IgD-negative memory B cell (primary cell): Measurements from ENCODE around the gene B4GALT2. TPM values are rescaled to one million over a fixed set of nuclear protein-coding genes. Genes with fewer than 3 reads are reported as not detected.
A peak's percentile ranks its signal among the peaks of the same experiment; 100 is the strongest.

Experiments used
- H3K27ac Mint-ChIP-seq, 3 donors: one replicate each; pipeline ENCODE4 v1.8.0; 2020 to 2022; ENCODE audit warnings: mild to moderate bottlenecking in 3 of 3, mixed read lengths in 3 of 3, moderate library complexity in 1 of 3
- H3K27me3 Mint-ChIP-seq: one replicate; pipeline ENCODE4 v1.8.0; 2021; ENCODE audit warnings: mixed read lengths
- H3K36me3 Mint-ChIP-seq: one replicate; pipeline ENCODE4 v1.8.0; 2020; ENCODE audit warnings: mild to moderate bottlenecking, mixed read lengths
- H3K4me1 Mint-ChIP-seq, 3 donors: one replicate each; pipeline ENCODE4 v1.8.0; 2020 to 2022; ENCODE audit warnings: mixed read lengths in 3 of 3, mild to moderate bottlenecking in 1 of 3
- H3K4me3 Mint-ChIP-seq, 4 donors: one replicate each; pipeline ENCODE4 v1.8.0; 2020 to 2022; ENCODE audit warnings: mild to moderate bottlenecking in 4 of 4, mixed read lengths in 4 of 4, moderate library complexity in 3 of 4
- H3K9me3 Mint-ChIP-seq, 3 donors: one replicate each; pipeline ENCODE4 v1.8.0; 2020 to 2021; ENCODE audit warnings: mixed read lengths in 3 of 3, mild to moderate bottlenecking in 1 of 3
- polyA plus RNA-seq: library from polyadenylated mRNA; unstranded; fragments of 300-500 nt; fragmentation: Illumina TruSeq; gene quantifications from one replicate; pipeline ENCODE4 v1.2.3, GENCODE V29; 2021

Gene B4GALT2
- polyA plus RNA-seq, 1 donor from 2014 or later: 1.0 TPM

DNA sequence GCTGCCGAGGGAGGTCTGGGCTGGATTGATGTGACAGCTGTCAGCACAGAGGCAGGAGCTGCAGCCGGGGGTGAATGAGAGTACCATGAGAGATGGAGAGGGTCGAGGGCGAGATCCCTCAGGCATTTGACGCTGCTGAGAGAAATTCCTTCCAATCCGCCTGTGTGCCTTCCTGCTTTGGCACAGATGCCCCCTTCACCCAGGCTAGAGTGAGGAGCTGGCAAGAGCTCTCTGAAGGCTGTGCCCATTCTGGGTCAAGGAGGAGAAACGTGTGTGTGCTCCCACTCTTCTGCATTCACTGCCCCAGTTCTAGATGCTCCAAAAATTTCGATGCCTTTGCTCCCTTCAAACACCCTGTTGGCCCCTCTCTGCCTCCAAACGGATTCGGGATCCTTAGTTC is 40.6 kb upstream of the B4GALT2 start:
- Mint-ChIP-seq H3K9me3 (no peaks in the 10 kb centered on the region), H3K4me3 (no peak overlapping the region), H3K27ac (no peak overlapping the region), H3K27me3 (peaks cover 18% of the 10 kb centered on the region), H3K36me3 (peaks cover 4% of the 10 kb centered on the region), H3K4me1 (peaks cover 3 to 9% (median 9%) of the 10 kb centered on the region in 3 donors)

GRCh38 chr1:43938892-43939587 is 40.0 kb upstream of the B4GALT2 start:
- peak overlapping the region in 1 of 3 donors; percentile 88 for H3K27ac Mint-ChIP-seq
- peaks cover 15% of the 10 kb centered on the region for H3K27me3 Mint-ChIP-seq
- H3K4me3 Mint-ChIP-seq: peak overlapping the region in 1 of 4 donors; percentile 5
- peaks cover 1 to 10% (median 6%) of the 10 kb centered on the region in 3 donors for H3K4me1 Mint-ChIP-seq
- no peaks in the 10 kb centered on the region for H3K9me3 Mint-ChIP-seq
- H3K36me3 Mint-ChIP-seq: peaks cover 4% of the 10 kb centered on the region

- H3K9me3 Mint-ChIP-seq: no peaks in the 10 kb centered on the region
- peak overlapping the region in 1 of 4 donors; percentile 85 for H3K4me3 Mint-ChIP-seq
- H3K27ac Mint-ChIP-seq: peak overlapping the region in 2 of 3 donors; percentile 48 to 85
- peaks cover 14 to 21% (median 16%) of the 10 kb centered on the region in 3 donors for H3K4me1 Mint-ChIP-seq
- no peaks in the 10 kb centered on the region for H3K27me3 Mint-ChIP-seq
- H3K36me3 Mint-ChIP-seq: peaks cover 4% of the 10 kb centered on the region
These were observed 36.6 kb upstream of the B4GALT2 start for GRCh38 chr1:43942411-43942810.

- no peaks in the 10 kb centered on the region for H3K9me3 Mint-ChIP-seq
- H3K27me3 Mint-ChIP-seq: no peaks in the 10 kb centered on the region
- no peaks in the 10 kb centered on the region for H3K36me3 Mint-ChIP-seq
- H3K4me3 Mint-ChIP-seq: peak overlapping the region; percentile 8 to 91 (median 66)
- peaks cover 24 to 26% (median 26%) of the 10 kb centered on the region in 3 donors for H3K4me1 Mint-ChIP-seq
- peak overlapping the region in 1 of 3 donors; percentile 94 for H3K27ac Mint-ChIP-seq
These were observed 34.1 kb upstream of the B4GALT2 start for GRCh38 chr1:43944860-43945259.

DNA sequence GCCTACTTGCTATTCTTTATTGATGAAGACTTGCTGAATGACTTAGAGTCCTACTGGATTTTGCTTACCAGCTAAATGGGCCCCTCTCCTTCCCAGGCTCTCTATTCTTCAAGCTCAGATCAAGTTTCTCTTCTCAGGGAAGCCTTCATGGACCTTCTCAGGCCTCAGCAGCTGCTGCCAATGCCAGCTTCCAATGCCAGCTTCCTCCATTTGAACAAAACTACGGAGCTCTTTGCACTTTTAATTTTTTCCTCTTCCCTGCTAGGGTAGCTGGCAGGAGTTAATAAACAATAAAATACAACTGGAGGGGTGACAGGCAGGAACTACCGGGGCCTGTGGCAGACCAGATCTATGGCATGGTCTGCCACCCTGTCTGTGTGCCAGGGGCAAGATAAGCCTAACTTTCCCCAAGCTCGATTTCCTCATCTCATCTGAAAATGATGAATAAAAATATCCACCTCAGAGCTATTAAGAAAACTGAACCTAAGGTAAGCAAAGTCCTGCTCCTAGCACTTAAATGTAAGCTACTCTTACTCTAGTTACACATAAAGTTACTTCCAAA is 33.3 kb upstream of the B4GALT2 start:
- H3K36me3 Mint-ChIP-seq: peaks cover 2% of the 10 kb centered on the region
- peak overlapping the region; percentile 89 to 97 (median 94) for H3K4me3 Mint-ChIP-seq
- H3K27ac Mint-ChIP-seq: peak overlapping the region; percentile 59 to 94 (median 94)
- peaks cover 24 to 31% (median 31%) of the 10 kb centered on the region in 3 donors for H3K4me1 Mint-ChIP-seq
- no peaks in the 10 kb centered on the region for H3K9me3 Mint-ChIP-seq
- H3K27me3 Mint-ChIP-seq: no peaks in the 10 kb centered on the region

GRCh38 chr1:43946236-43947060 is 32.6 kb upstream of the B4GALT2 start, which contains the start of gene IPO13:
TSS of gene IPO13 (plus strand) at chr1:43946950. CDS start at chr1:43947601, 651 bp downstream.
- Mint-ChIP-seq H3K27me3 (no peaks in the 10 kb centered on the region), H3K4me3 (peak within 1 kb of the TSS; percentile 89 to 97 (median 94)), H3K27ac (peak within 1 kb of the TSS; percentile 94 to 98 (median 94)), H3K36me3 (peaks cover 3% of the 10 kb centered on the region), H3K9me3 (no peaks in the 10 kb centered on the region), H3K4me1 (peaks cover 24 to 32% (median 32%) of the 10 kb centered on the region in 3 donors)

- H3K36me3 Mint-ChIP-seq: peaks cover 3% of the 10 kb centered on the region
- H3K27me3 Mint-ChIP-seq: no peaks in the 10 kb centered on the region
- peaks cover 24 to 32% (median 32%) of the 10 kb centered on the region in 3 donors for H3K4me1 Mint-ChIP-seq
- H3K27ac Mint-ChIP-seq: peak overlapping the region; percentile 94 to 98 (median 94)
- H3K9me3 Mint-ChIP-seq: no peaks in the 10 kb centered on the region
- H3K4me3 Mint-ChIP-seq: peak overlapping the region; percentile 89 to 97 (median 94)
These were observed 31.7 kb upstream of the B4GALT2 start for GRCh38 chr1:43947061-43947873.

- Mint-ChIP-seq H3K9me3 (no peaks in the 10 kb centered on the region), H3K4me1 (peaks cover 23 to 32% (median 27%) of the 10 kb centered on the region in 3 donors), H3K27ac (peak overlapping the region in 2 of 3 donors; percentile 94), H3K27me3 (no peaks in the 10 kb centered on the region), H3K36me3 (peaks cover 3% of the 10 kb centered on the region), H3K4me3 (peak overlapping the region; percentile 89 to 97 (median 94))
These were observed 31.1 kb upstream of the B4GALT2 start for GRCh38 chr1:43947874-43948437.

- no peak overlapping the region for H3K27ac Mint-ChIP-seq
- H3K4me1 Mint-ChIP-seq: peaks cover 21 to 29% (median 23%) of the 10 kb centered on the region in 3 donors
- H3K9me3 Mint-ChIP-seq: no peaks in the 10 kb centered on the region
- H3K27me3 Mint-ChIP-seq: no peaks in the 10 kb centered on the region
- peak overlapping the region in 2 of 4 donors; percentile 12 to 91 for H3K4me3 Mint-ChIP-seq
- peaks cover 3% of the 10 kb centered on the region for H3K36me3 Mint-ChIP-seq
These were observed 29.3 kb upstream of the B4GALT2 start for GRCh38 chr1:43949678-43950077.

DNA sequence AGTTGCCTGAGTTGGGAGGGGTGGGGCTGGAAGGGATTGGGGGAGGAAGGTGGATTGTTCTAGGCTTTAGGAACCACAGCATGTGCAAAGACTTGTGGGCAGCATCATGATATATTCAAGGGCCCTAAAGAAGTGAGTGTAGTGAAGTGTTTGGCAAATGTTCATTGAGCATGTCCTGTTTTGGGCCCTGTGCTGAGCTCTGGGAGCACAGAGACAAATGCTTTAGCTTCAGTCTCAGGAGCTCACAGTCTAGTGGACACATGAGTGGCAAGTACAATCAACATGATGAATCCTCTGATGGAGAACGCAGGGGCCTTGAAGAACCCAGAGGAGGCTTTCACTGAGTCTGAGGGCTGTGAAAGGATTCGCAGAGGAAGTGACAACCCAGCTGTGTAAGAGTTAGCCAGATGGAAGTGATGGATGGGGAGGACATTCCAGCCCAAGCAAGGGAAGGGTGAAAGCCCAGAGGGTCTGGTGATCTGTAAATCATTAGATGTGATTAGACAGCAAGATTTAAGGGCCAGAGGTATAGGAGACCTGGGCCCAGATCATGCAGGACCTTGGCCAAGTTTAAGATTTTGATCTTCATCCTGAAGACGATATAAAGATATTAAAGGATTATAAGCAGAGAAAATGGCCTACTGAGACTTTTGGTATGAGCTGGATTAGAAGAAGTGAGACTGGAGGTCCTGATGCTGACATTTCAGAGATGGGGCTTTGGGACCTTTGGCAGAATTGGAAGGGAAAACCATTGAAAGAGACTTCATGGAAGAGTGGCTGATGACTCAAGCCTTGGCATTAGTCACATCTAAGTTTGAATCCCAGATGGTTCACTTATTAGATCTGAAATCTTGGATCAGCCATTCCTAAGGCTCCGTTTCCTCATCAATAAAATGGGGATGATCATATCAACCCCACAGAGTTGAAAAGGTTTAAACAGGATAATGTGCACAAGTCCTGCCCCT is 27.7 kb upstream of the B4GALT2 start:
- H3K4me1 Mint-ChIP-seq: peaks cover 12 to 16% (median 12%) of the 10 kb centered on the region in 3 donors
- no peak overlapping the region for H3K4me3 Mint-ChIP-seq
- H3K9me3 Mint-ChIP-seq: no peaks in the 10 kb centered on the region
- H3K27me3 Mint-ChIP-seq: no peaks in the 10 kb centered on the region
- peaks cover 3% of the 10 kb centered on the region for H3K36me3 Mint-ChIP-seq
- H3K27ac Mint-ChIP-seq: peak overlapping the region in 2 of 3 donors; percentile 37 to 80

DNA sequence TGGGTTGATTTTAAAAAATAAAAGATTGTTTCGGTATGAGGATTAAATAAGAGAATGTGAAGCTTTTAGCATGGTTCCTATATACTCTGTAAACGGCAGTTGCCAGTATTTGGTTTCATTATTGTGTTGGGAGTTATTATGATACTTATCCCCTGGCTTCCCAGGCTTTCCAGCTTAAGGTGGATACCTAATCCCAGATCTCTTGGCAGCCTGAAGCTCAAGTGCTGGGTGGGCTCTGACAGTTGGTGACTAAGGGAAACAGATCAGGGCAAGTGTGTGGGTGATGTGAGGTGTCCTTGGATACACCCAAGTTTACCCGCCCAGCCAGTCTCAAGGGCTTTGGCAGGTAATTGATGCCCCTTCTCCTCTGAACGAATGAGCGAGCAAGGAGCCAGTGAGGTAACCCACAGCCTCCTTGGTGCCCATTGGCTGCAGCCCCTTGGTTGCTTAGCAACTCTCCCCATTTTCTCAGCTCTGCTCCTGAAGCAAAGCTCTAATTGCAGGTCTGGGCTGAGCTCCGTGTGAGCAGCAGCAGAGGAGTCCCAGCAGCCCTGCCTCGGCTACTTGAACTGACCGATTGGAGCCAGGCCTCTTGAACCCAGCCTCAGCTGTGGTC is 26.2 kb upstream of the B4GALT2 start:
- H3K4me3 Mint-ChIP-seq: no peak overlapping the region
- H3K4me1 Mint-ChIP-seq: peaks cover 7 to 12% (median 11%) of the 10 kb centered on the region in 3 donors
- H3K36me3 Mint-ChIP-seq: peaks cover 3% of the 10 kb centered on the region
- H3K27me3 Mint-ChIP-seq: no peaks in the 10 kb centered on the region
- no peak overlapping the region for H3K27ac Mint-ChIP-seq
- no peaks in the 10 kb centered on the region for H3K9me3 Mint-ChIP-seq

- peaks cover 3% of the 10 kb centered on the region for H3K36me3 Mint-ChIP-seq
- H3K27ac Mint-ChIP-seq: no peak overlapping the region
- no peak overlapping the region for H3K4me3 Mint-ChIP-seq
- H3K27me3 Mint-ChIP-seq: no peaks in the 10 kb centered on the region
- peaks cover 4 to 10% (median 8%) of the 10 kb centered on the region in 3 donors for H3K4me1 Mint-ChIP-seq
- H3K9me3 Mint-ChIP-seq: no peaks in the 10 kb centered on the region
These were observed 25.6 kb upstream of the B4GALT2 start for GRCh38 chr1:43953361-43953760.

DNA sequence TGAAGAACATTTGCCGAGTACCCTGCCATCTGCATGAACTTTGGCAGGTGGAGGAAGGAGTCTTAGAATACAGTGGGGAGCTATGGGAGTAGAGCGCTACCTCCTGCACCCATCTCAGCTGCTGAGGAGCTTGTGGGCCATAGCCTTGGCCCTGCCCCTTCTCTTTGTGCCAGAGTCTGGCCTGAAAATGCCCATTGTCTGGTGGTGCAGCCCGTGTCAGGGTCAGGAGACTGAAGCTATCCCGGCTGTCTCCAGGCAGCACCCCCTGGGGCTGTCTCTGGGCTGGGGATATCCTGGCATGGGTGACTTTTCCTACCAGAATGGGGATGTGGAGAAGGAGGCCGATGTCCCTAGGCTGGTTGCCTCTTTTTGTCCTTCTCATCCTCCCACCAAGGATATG is 25.0 kb upstream of the B4GALT2 start:
- H3K4me1 Mint-ChIP-seq: peaks cover 0 to 6% (median 6%) of the 10 kb centered on the region in 3 donors
- H3K9me3 Mint-ChIP-seq: no peaks in the 10 kb centered on the region
- no peaks in the 10 kb centered on the region for H3K27me3 Mint-ChIP-seq
- H3K27ac Mint-ChIP-seq: no peak overlapping the region
- H3K4me3 Mint-ChIP-seq: no peak overlapping the region
- peaks cover 3% of the 10 kb centered on the region for H3K36me3 Mint-ChIP-seq
